ENCODE results near the gene TRPV2.

TRPV2 gene

GRCh38 chr17:16468428-16468992 is 53.1 kb downstream of the TRPV2 start:
- DNase-seq (ENCODE audit: low spot score), result no peak
- in situ Hi-C loops (cut with MboI; ENCODE audit: low sequenced_read_pairs, unreplicated experiment), result no loop called here
- TF ChIP-seq, protein P1, sequence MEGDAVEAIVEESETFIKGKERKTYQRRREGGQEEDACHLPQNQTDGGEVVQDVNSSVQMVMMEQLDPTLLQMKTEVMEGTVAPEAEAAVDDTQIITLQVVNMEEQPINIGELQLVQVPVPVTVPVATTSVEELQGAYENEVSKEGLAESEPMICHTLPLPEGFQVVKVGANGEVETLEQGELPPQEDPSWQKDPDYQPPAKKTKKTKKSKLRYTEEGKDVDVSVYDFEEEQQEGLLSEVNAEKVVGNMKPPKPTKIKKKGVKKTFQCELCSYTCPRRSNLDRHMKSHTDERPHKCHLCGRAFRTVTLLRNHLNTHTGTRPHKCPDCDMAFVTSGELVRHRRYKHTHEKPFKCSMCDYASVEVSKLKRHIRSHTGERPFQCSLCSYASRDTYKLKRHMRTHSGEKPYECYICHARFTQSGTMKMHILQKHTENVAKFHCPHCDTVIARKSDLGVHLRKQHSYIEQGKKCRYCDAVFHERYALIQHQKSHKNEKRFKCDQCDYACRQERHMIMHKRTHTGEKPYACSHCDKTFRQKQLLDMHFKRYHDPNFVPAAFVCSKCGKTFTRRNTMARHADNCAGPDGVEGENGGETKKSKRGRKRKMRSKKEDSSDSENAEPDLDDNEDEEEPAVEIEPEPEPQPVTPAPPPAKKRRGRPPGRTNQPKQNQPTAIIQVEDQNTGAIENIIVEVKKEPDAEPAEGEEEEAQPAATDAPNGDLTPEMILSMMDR (IDR thresholded peaks at IDR 0.05; ENCODE audit: borderline replicate concordance, control extremely low read depth, extremely low read depth, insufficient read depth, missing control alignments), result no peak

- TF ChIP-seq, protein P1 (IDR thresholded peaks at IDR 0.05; ENCODE audit: borderline replicate concordance, control extremely low read depth, extremely low read depth, insufficient read depth, missing control alignments), result no peak
- no peak for DNase-seq (ENCODE audit: low spot score)
- in situ Hi-C loops (cut with MboI; ENCODE audit: low sequenced_read_pairs, unreplicated experiment), result no loop called here
Observed at GRCh38 chr17:16470265-16470664, 54.9 kb downstream of the TRPV2 start.

- TF ChIP-seq, protein P1 (IDR thresholded peaks at IDR 0.05; ENCODE audit: borderline replicate concordance, control extremely low read depth, extremely low read depth, insufficient read depth, missing control alignments), result no peak
- in situ Hi-C loops (cut with MboI; ENCODE audit: low sequenced_read_pairs, unreplicated experiment), result no loop called here
- no peak for DNase-seq (ENCODE audit: low spot score)
Observed at GRCh38 chr17:16471295-16471694, 55.9 kb downstream of the TRPV2 start.

DNA sequence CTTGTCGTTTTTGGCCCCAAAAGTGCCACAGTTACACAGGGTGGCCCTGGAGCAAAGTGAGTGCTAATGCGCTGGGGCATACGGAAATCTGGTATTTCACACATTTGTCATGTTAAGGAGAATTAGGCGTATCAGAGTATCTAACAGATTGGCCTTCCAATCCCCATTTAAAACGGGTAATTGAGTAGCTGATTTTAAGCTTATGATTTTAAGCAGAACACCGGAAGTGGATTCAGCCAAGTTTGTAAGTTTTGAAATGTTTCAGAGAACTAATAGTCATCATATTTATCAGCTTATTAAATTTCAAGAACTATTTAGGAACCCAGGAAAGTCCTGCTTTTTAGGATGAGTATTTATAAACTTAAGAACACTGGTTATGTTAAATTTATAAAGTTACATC is 57.2 kb downstream of the TRPV2 start:
- TF ChIP-seq, protein P1 (IDR thresholded peaks at IDR 0.05; ENCODE audit: borderline replicate concordance, control extremely low read depth, extremely low read depth, insufficient read depth, missing control alignments), result no peak
- in situ Hi-C loops (cut with MboI; ENCODE audit: low sequenced_read_pairs, unreplicated experiment), result no loop called here
- no peak for DNase-seq (ENCODE audit: low spot score)

GRCh38 chr17:16473044-16474011 is 58.0 kb downstream of the TRPV2 start:
- no peak for DNase-seq (ENCODE audit: low spot score)
- in situ Hi-C loops (cut with MboI; ENCODE audit: low sequenced_read_pairs, unreplicated experiment), result no loop called here
- TF ChIP-seq, protein P1 (IDR thresholded peaks at IDR 0.05; ENCODE audit: borderline replicate concordance, control extremely low read depth, extremely low read depth, insufficient read depth, missing control alignments), result no peak

- in situ Hi-C loops (cut with MboI; ENCODE audit: low sequenced_read_pairs, unreplicated experiment), result no loop called here
- TF ChIP-seq, protein P1 (IDR thresholded peaks at IDR 0.05; ENCODE audit: borderline replicate concordance, control extremely low read depth, extremely low read depth, insufficient read depth, missing control alignments), result no peak
- no peak for DNase-seq (ENCODE audit: low spot score)
Observed at GRCh38 chr17:16474012-16474725, 58.8 kb downstream of the TRPV2 start.
